Activated CD4-positive, alpha-beta T cell treated with anti-CD3 and anti-CD28 coated beads, Interleukin-2, amount 10 ng/mL, durations not matched to agents 7 days and 5 days (primary cell): ENCODE measurements around the gene CCDC157. TPM values are rescaled to one million over a fixed set of nuclear protein-coding genes. Genes with fewer than 3 reads are reported as not detected.

Experiments
- CTCF ChIA-PET: fragments of 350-600 bp; sonication (Branson Sonifier 250); formaldehyde crosslinking; loops from one replicate; lab custom pipeline; 2021; ENCODE audit warnings: antibody characterized with exemption; lab: Charles Lee
- POLR2A ChIA-PET: fragments of 350-600 bp; sonication (Branson Sonifier 250); formaldehyde crosslinking; loops from one replicate; lab custom pipeline; 2021; ENCODE audit warnings: antibody characterized with exemption; lab: Charles Lee
- DNase-seq: peaks from one replicate; pipeline ENCODE4 v3.0.0-alpha.2; 2020
- H3K27ac Mint-ChIP-seq: one replicate; pipeline ENCODE4 v1.8.0; 2021; ENCODE audit warnings: mild to moderate bottlenecking, moderate library complexity, mixed read lengths
- H3K27me3 Mint-ChIP-seq: one replicate; pipeline ENCODE4 v1.8.0; 2021; ENCODE audit warnings: mixed read lengths
- H3K36me3 Mint-ChIP-seq: one replicate; pipeline ENCODE4 v1.8.0; 2021; ENCODE audit warnings: low read depth, mixed read lengths
- H3K4me1 Mint-ChIP-seq: one replicate; pipeline ENCODE4 v1.8.0; 2021; ENCODE audit warnings: mixed read lengths
- H3K4me3 Mint-ChIP-seq: one replicate; pipeline ENCODE4 v1.8.0; 2021; ENCODE audit warnings: mild to moderate bottlenecking, moderate library complexity, mixed read lengths
- H3K9me3 Mint-ChIP-seq: one replicate; pipeline ENCODE4 v1.8.0; 2021; ENCODE audit warnings: mixed read lengths
- total RNA-seq, 2 experiments: library from RNA; stranded (reverse); gene quantifications; one replicate each; pipeline ENCODE4 v1.2.3, GENCODE V29; 2021

Gene CCDC157
- total RNA-seq = 1 to 10 TPM; 3.5 to 4.3 TPM

DNA sequence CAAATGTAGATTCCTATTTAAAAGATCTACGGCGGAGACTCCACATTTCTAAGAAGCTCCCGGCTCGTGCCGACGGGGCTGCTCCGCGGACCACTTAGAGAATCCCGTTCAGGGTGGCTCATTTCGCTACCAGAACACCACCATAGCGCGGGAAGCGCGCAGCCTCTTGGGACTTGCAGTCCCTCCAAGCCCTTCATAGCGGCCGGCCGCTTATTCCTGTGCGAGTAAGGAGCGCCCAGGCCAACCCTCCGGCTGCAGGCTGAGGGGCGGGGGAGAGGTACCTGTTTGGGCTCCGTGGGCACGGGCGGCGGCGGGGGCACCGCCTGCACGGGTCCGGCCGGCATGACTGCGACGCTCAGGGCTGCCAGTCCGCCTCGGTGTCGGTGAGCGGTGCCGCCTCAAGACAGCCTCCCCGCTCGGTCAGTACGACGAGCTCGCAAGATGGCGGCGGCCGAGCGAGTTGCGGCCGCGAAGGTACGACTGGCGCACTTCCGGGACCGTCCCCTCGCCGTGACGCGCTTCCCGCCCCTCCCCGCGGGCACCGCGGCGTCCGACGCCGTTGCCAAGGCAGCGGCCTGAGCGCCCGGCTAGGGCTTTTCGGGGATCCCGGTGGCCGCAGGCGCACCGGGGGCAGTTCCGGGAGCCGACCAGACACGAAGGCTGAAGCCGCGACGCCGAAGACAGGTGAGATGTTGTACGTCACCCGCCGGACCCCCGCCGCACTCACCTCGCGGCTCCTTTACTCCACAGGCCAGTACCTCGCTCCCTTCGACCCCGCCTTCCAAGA, at the start of gene CCDC157, which contains the start of gene SF3A1:
CCDC157 (plus strand) TSS at position 559 of the 787 bp plus-strand sequence. CDS start 8,994 bp downstream, outside the sequence.
SF3A1 (minus strand) TSS at position 446 of the 787 bp plus-strand sequence; CDS start at position 344, 102 bp downstream.
- Mint-ChIP-seq H3K4me3 (peak within 1 kb of the TSS; percentile 90), H3K36me3 (peaks cover 33% of the 10 kb centered on the region), H3K4me1 (peaks cover 52% of the 10 kb centered on the region), H3K9me3 (no peaks in the 10 kb centered on the region), H3K27ac (peak within 1 kb of the TSS; percentile 90), H3K27me3 (no peaks in the 10 kb centered on the region)
- peak; percentile 89 for DNase-seq
- POLR2A ChIA-PET = interaction anchor here (0.6 to 1.3 kb wide), 2 partner anchors 50 to 676 kb away, joined by 3 to 4 read pairs; no protein-coding TSS in a partner anchor
- CTCF ChIA-PET = interaction anchor here (0.7 to 3.7 kb wide), 14 partner anchors 9 to 95 kb away, joined by 3 to 18 read pairs (median 3); partner anchors contain the start of genes CASTOR1 and RNF215

DNA sequence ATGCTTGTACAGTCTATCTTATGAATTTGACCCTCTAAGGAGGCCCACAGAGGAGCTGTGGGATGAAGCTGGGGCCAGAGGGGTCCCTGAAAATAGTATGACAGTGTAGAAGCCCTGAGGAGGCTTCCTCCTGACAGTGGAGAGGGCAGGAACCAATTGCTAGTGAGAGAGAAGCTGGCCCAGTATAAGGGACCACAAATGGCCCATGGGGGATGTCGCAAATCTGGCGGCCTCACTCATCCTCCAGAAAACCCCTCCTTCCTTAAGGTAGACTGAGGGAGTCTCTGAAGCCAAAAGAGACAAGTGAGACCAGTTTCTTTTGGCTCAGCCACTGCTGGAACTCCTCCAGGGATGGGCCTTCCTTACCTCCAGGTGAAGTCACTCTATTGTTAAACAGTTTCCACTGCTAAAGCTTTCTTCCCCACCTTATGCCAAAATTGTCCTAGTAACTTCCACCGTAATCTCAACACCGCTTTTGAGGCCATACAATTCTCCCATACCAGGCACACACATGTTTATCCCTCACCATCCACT, 49.7 kb upstream of the CCDC157 start:
- H3K36me3 Mint-ChIP-seq = peaks cover 69% of the 10 kb centered on the region
- H3K4me1 Mint-ChIP-seq = peaks cover 99% of the 10 kb centered on the region
- H3K9me3 Mint-ChIP-seq = no peaks in the 10 kb centered on the region
- H3K27ac Mint-ChIP-seq = peak overlapping the region; percentile 92
- CTCF ChIA-PET = interaction anchor here (1.3 to 15.7 kb wide), 4 partner anchors 10 to 84 kb away, joined by 4 to 138 read pairs (median 4); partner anchors contain the start of gene CASTOR1
- H3K27me3 Mint-ChIP-seq = no peaks in the 10 kb centered on the region
- peak overlapping the region; percentile 78 for H3K4me3 Mint-ChIP-seq
- POLR2A ChIA-PET = interaction anchor here (1.0 kb wide), 1 partner anchor 50 kb away, joined by 3 read pairs; the partner anchor contains the start of genes CCDC157 and SF3A1
- no peak for DNase-seq

DNA sequence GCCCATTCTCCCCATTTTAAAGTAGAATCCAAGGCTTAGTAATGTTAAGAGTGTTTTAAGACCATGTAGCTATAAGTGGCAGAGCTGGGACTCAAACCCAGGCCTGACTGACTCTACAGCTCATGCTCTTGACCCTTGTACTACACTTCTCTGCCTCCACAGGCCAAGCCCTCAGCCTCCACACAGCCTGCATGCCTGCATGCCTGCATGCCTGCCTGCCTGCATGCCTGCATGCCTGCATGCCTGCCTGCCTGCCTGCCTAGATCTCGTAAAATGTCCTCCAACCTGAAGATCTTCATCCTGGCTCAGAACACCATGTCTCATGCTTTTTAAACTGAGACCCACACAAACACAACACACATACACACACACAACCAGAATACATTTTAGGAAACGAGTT, 48.7 kb upstream of the CCDC157 start:
- ChIA-PET CTCF (interaction anchor here (0.8 to 15.7 kb wide), 6 partner anchors 11 to 80 kb away, joined by 3 to 138 read pairs (median 4); partner anchors contain the start of genes CASTOR1 and RNF215), POLR2A (no interaction called here)
- peak overlapping the region; percentile 20 for H3K4me3 Mint-ChIP-seq

DNA sequence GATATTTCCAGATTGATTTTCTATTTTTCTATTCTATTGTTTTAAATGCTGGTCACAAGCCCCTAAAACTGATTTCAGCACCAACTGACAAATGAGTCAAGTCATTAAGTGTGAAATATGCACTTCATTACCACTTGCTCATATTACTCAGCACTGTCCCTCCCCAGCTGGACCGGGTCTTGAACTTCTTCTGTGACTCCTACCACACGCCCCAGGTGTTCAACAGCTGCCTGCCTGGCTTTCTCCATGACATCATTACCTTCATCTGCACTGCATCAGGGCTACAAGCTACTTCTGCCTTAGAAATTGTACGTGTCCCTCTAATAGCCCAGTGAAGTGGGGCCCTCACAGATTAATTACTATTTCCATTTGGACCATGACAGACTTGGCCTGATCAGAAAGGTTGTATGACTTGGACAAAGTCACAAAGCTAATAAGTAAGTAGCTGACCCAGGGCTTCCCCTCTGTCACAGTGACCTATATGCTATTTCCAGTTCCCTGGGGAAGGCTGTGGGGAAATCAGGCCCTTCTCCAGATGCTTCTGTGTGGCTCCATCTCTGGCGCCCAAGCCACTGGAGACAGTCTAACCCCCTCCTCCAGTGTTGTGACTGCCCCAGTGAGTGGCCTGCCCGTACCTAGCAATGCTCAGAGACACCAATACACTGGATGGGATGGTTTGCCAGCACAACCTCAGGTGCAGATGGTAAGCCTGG, 48.1 kb upstream of the CCDC157 start:
- H3K27ac Mint-ChIP-seq = peak overlapping the region; percentile 92
- peaks cover 97% of the 10 kb centered on the region for H3K4me1 Mint-ChIP-seq
- no peaks in the 10 kb centered on the region for H3K9me3 Mint-ChIP-seq
- no peaks in the 10 kb centered on the region for H3K27me3 Mint-ChIP-seq
- H3K36me3 Mint-ChIP-seq = peaks cover 66% of the 10 kb centered on the region
- CTCF ChIA-PET = interaction anchor here (0.8 to 15.7 kb wide), 7 partner anchors 11 to 180 kb away, joined by 3 to 138 read pairs (median 4); partner anchors contain the start of genes CASTOR1 and RNF215
- POLR2A ChIA-PET = no interaction called here
- peak overlapping the region; percentile 20 for H3K4me3 Mint-ChIP-seq
- DNase-seq = no peak

More for the DNA sequence above, 48.7 kb upstream of the CCDC157 start:
- Mint-ChIP-seq H3K4me1 (peaks cover 99% of the 10 kb centered on the region), H3K27me3 (no peaks in the 10 kb centered on the region), H3K9me3 (no peaks in the 10 kb centered on the region), H3K36me3 (peaks cover 69% of the 10 kb centered on the region), H3K27ac (peak overlapping the region; percentile 92)
- no peak for DNase-seq

DNA sequence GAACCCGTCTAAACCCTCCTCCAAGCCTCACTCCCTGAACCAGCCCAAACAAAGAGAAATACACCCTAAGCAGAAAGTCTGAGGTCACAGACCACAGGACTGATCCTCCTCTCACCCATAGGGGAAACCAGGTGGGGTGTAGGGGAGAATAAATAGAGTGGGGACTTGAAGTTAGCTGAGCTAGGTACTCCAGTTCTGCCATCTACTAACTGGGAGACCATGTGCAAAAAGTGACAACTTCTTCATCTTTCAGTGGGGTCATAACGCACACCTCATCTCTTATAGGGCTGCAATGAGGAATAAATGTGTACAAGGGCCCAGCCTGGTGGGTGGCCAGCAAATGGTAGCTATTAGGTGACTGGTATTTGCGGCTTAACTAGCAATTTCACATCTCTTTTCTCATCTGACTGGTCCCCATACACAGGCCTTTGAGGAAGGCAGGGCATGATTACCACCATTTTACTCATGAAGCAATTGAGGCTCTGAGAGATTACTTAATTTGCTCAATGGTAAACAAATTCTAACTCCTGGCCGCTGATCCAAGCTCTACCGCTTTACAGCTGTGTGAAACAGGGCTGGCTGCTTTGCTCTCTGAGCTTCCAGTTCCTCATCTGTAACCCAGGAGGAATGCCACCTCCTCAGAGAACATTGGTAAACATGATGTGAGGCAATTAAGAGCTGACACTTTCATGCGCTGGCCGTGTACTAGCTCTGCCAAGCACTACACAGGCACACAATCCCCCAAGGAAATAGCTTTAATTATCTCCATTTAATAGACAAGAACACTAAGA, 46.7 kb upstream of the CCDC157 start:
- DNase-seq = peak; percentile 57
- Mint-ChIP-seq H3K27ac (peak overlapping the region; percentile 89), H3K27me3 (no peaks in the 10 kb centered on the region), H3K4me1 (peaks cover 97% of the 10 kb centered on the region), H3K9me3 (no peaks in the 10 kb centered on the region), H3K4me3 (peak overlapping the region; percentile 44), H3K36me3 (peaks cover 61% of the 10 kb centered on the region)
- ChIA-PET CTCF (interaction anchor here (0.8 to 15.7 kb wide), 6 partner anchors 8 to 32 kb away, joined by 3 to 138 read pairs (median 3); partner anchors contain the start of gene CASTOR1), POLR2A (interaction anchor here (0.6 kb wide), 1 partner anchor 44 kb away, joined by 6 read pairs; no protein-coding TSS in a partner anchor)

DNA sequence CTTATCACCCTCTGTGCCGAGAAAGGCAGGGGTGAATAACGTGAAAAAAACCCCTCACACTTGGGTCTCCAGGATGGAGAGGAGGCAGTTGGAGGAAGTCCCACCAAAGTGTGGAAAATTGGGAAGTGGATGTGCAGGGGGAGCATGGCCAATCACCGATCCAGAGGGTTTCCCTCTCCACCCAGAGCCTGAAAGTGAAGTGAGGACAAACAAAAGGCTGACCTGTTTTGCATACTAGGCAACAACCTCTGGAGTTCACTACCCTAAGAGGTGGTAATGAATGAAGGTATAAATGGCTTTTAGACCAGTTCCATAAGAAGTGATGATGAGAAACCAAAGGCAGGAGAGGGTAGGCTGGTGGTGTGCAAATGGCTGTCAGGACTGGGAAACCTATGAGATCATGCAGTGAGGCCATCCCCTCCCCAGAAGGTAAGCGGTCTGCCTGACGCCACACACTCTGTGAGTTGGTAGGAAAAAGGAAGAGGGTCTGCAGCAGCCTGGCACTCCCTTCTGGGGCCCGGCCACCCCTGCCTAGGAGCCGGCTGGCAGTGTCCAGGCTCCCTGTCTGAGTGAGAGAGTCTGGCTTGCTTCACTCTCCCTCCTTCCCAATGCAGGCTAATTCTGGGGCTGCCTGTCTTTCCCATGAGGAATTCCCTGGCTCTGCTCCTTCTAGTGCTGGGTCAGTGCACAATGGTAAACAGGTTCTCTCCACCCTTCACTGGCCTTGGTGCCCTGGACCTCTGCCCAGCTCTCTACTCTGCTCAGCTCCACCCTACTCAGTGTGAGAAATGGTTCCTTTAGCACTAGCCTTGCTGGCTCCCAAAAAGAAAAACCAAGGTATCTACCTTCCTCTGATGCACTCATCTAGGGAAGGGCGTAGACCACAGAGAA, 45.7 kb upstream of the CCDC157 start:
- Mint-ChIP-seq H3K27me3 (no peaks in the 10 kb centered on the region), H3K4me3 (no peak overlapping the region), H3K9me3 (no peaks in the 10 kb centered on the region), H3K4me1 (peaks cover 97% of the 10 kb centered on the region), H3K27ac (peak overlapping the region; percentile 89), H3K36me3 (peaks cover 70% of the 10 kb centered on the region)
- CTCF ChIA-PET = interaction anchor here (0.8 to 15.7 kb wide), 8 partner anchors 8 to 31 kb away, joined by 3 to 138 read pairs (median 4); partner anchors contain the start of genes CASTOR1 and TBC1D10A
- no peak for DNase-seq
- POLR2A ChIA-PET = interaction anchor here (0.6 kb wide), 2 partner anchors 11 to 43 kb away, joined by 6 to 13 read pairs; no protein-coding TSS in a partner anchor

DNA sequence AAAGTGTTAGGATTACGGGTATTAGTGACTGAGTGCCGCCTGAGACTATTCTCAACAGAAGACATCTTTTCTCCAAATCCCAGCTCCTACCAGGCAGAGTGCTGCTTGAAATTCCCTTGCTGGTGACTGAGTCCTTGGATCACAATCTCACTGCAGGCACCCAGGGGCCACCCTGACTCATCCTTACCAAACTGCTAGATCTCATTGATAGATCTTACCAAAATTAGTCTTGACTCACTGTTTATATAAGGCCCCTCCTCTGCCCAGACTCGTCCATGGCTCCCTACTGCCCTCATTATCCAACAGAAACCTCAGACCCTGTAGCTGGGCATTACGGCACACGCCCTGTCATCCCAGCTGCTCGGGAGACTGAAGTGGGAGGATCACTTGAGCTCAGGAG, 44.8 kb upstream of the CCDC157 start:
- Mint-ChIP-seq H3K4me3 (no peak overlapping the region), H3K27me3 (no peaks in the 10 kb centered on the region), H3K36me3 (peaks cover 74% of the 10 kb centered on the region), H3K9me3 (no peaks in the 10 kb centered on the region), H3K27ac (peak overlapping the region; percentile 57), H3K4me1 (peaks cover 96% of the 10 kb centered on the region)
- CTCF ChIA-PET = interaction anchor here (1.1 to 2.3 kb wide), 6 partner anchors 9 to 219 kb away, joined by 3 to 11 read pairs (median 4); partner anchors contain the start of gene TBC1D10A
- DNase-seq = no peak
- POLR2A ChIA-PET = no interaction called here

DNA sequence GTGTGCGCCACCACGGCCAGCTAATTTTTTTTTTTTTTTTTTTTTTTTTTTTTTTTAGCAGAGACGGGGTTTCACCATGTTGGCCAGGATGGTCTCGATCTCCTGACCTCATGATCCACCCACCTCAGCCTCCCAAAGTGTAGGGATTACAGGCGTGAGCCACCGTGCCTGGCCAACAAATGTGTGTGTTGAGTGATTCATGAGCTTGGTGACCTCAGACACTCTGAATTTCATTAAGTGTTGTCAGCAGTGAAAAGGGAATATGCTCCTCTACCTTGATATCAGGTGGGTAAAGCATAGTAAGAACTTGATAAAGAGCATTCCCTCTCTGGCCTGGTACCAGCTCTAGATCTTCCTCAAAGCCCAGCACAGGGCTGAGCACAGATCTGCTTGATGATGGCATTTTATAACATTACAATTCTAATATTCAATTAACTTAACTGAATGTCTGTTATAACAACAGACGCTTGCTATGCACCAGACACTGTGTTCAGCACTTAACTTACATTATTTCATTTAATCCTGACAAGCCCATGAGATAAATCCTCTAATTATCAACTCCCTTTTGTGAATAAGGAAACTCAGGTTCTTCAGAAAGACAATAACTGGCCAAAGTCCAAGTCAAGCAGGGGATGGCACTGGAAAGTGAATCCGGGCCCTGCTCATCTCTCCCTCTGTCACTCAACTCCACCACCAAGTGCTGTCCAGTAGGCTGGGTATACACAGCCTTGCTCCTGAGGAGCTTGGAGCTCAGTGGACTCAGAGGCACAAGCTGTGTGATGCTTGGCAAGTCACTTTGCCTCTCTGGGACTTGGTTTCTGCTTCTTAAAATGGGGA, 43.1 kb upstream of the CCDC157 start:
- no peak overlapping the region for H3K4me3 Mint-ChIP-seq
- H3K27me3 Mint-ChIP-seq = no peaks in the 10 kb centered on the region
- CTCF ChIA-PET = interaction anchor here (0.6 to 2.3 kb wide), 11 partner anchors 10 to 112 kb away, joined by 3 to 11 read pairs (median 3); partner anchors contain the start of gene MTFP1
- POLR2A ChIA-PET = no interaction called here
- H3K27ac Mint-ChIP-seq = peak overlapping the region; percentile 60
- no peaks in the 10 kb centered on the region for H3K9me3 Mint-ChIP-seq
- H3K36me3 Mint-ChIP-seq = peaks cover 77% of the 10 kb centered on the region
- no peak for DNase-seq
- H3K4me1 Mint-ChIP-seq = peaks cover 97% of the 10 kb centered on the region

DNA sequence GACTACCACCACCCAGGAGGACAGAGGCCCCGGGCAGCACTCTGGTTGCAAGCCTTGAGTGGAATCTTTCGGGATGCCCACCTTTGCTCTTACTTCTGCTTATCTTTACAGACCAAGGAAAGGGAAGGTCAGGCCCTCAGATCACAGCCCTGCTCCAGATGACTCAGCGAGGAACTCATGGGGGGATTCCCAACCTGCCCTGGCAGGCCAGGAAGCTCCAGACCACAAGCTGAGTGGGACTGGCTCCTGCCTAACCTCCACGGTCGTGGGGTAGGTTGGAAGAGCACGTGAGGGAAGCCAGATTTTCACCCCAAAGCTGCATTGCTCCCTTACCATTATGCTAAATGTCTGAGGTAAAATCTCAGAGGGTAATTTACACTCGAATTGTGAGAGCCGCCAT, 41.9 kb upstream of the CCDC157 start:
- H3K4me3 Mint-ChIP-seq = no peak overlapping the region
- ChIA-PET POLR2A (interaction anchor here (0.6 kb wide), 1 partner anchor 69 kb away, joined by 3 read pairs; no protein-coding TSS in a partner anchor), CTCF (interaction anchor here (1.0 to 1.8 kb wide), 6 partner anchors 9 to 111 kb away, joined by 3 to 5 read pairs (median 4); partner anchors contain the start of genes MTFP1 and RNF215)
- H3K27ac Mint-ChIP-seq = peak overlapping the region; percentile 79
- peaks cover 97% of the 10 kb centered on the region for H3K4me1 Mint-ChIP-seq
- H3K9me3 Mint-ChIP-seq = no peaks in the 10 kb centered on the region
- peaks cover 83% of the 10 kb centered on the region for H3K36me3 Mint-ChIP-seq
- no peaks in the 10 kb centered on the region for H3K27me3 Mint-ChIP-seq
- no peak for DNase-seq
